Gastroesophageal sphincter (tissue), 4 donors: ENCODE results near the gene PDZK1. TPM values are rescaled to one million over a fixed set of nuclear protein-coding genes. Genes with fewer than 3 reads are reported as not detected.

Experiments used
- ATAC-seq: fragments of 150-250 bp; one replicate; pipeline ENCODE4 v1.9.1; 2016; ENCODE audit warnings: mild to moderate bottlenecking, moderate library complexity
- H3K27ac ChIP-seq, 4 donors: fragments of 200-600 bp; sonication (generic) in 3 of 4; 1 replicate in 3 of 4; 2 replicates in 1 of 4; pipeline ENCODE4 v1.5.1; 2016 to 2019
- H3K27me3 ChIP-seq: fragments of 200-600 bp; sonication (generic); one replicate; pipeline ENCODE4 v1.5.1; 2019
- H3K36me3 ChIP-seq, 2 donors: fragments of 200-600 bp; sonication (generic); one replicate each; pipeline ENCODE4 v1.5.1; 2019; ENCODE audit warnings: control low read depth in 1 of 2
- H3K4me1 ChIP-seq, 3 donors: fragments of 200-600 bp; sonication (generic); 1 replicate in 2 of 3; 2 replicates in 1 of 3; pipeline ENCODE4 v1.5.1; 2016 to 2019; ENCODE audit warnings: control low read depth in 2 of 3
- H3K4me3 ChIP-seq, 2 donors: fragments of 200-600 bp; sonication (generic); one replicate each; pipeline ENCODE4 v1.5.1; 2019; ENCODE audit warnings: mild to moderate bottlenecking in 1 of 2, moderate library complexity in 1 of 2
- H3K9me3 ChIP-seq, 3 donors: fragments of 200-600 bp; sonication (generic); one replicate each; pipeline ENCODE4 v1.5.1; 2017 to 2019; ENCODE audit warnings: control low read depth in 2 of 3
- CTCF ChIP-seq, 4 experiments: fragments of 200-600 bp in 2 of 4; fragments of 450-650 bp in 2 of 4; sonication (generic) in 1 of 4; IDR thresholded peaks; one replicate each; pipeline ENCODE4 v1.5.1; 2017 to 2019; ENCODE audit warnings: antibody characterized with exemption in 4 of 4, mild to moderate bottlenecking in 2 of 4, moderate library complexity in 2 of 4
- EP300 ChIP-seq: sonication (generic); formaldehyde crosslinking; IDR thresholded peaks from one replicate; pipeline ENCODE4 v1.6.1; 2017; ENCODE audit warnings: antibody characterized with exemption, mild to moderate bottlenecking
- POLR2A ChIP-seq, 2 donors: fragments of 450-650 bp; IDR thresholded peaks; one replicate each; pipeline ENCODE4 v1.6.1; 2017; ENCODE audit warnings: antibody characterized with exemption in 2 of 2, mild to moderate bottlenecking in 2 of 2, moderate library complexity in 1 of 2
- POLR2AphosphoS5 ChIP-seq: sonication (generic); formaldehyde crosslinking; IDR thresholded peaks from one replicate; pipeline ENCODE4 v1.6.1; 2017; ENCODE audit warnings: antibody characterized with exemption
- WGBS, 2 donors: methylation state at CpG; one replicate each; pipeline ENCODE4 v1.1.5; 2018; ENCODE audit warnings: low coverage in 1 of 2; 5-methylcytosine and 5-hydroxymethylcytosine counted together
- total RNA-seq, 4 donors: library from RNA; depleted of rRNA; stranded (reverse); fragments of >200 nt; gene quantifications; one replicate each; pipeline ENCODE4 v1.1.0, GENCODE V29; 2016

PDZK1 gene
- total RNA-seq, 4 donors from 2014 or later, result 0.46 to 0.87 TPM; not detected in 2

DNA sequence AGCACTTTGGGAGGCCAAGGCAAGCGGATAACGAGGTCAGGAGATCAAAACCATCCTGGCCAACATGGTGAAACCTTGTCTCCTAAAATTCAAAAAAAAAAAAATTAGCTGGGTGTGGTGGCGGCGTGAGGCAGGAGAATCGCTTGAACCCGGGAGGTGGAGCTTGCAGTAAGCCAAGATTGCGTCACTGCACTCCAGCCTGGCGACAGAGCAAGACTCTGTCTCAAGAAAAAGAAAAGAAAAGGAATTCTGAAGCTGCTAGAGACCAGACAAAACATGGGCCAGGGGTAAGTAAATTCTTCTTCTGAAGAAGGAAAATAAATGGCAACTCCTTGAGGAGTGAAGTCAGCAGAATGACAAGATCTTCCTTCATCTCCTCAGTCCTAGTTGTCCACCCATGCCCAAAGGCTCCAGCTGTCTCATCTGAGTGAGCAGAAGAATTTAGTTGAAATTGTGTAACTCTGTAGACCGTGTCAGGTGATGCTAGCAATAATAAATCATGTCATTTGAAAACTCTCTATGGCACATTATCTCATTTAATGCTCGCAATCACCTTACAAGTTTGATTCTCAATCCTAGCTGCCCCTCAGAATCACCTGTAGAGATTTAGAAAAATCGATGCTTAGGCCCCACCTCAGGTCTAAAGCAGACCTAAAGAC lies 14.3 kb downstream of the PDZK1 start:
- WGBS, 2 donors, result 87 to 89% methylated on average over 7 to 11 of the region's 11 CpGs
- H3K9me3 ChIP-seq, result no peaks in the 10 kb centered on the region
- no peaks in the 10 kb centered on the region for H3K27me3 ChIP-seq
- no peak for ATAC-seq
- no peak overlapping the region for H3K4me3 ChIP-seq
- H3K36me3 ChIP-seq, result no peaks in the 10 kb centered on the region
- no peak overlapping the region for H3K27ac ChIP-seq
- peaks cover 0 to 8% (median 0%) of the 10 kb centered on the region in 3 donors for H3K4me1 ChIP-seq
- TF ChIP-seq CTCF (IDR thresholded peaks at IDR 0.05) (no peak), POLR2AphosphoS5 (no peak), EP300 (no peak), POLR2A (IDR thresholded peaks at IDR 0.05) (no peak)

DNA sequence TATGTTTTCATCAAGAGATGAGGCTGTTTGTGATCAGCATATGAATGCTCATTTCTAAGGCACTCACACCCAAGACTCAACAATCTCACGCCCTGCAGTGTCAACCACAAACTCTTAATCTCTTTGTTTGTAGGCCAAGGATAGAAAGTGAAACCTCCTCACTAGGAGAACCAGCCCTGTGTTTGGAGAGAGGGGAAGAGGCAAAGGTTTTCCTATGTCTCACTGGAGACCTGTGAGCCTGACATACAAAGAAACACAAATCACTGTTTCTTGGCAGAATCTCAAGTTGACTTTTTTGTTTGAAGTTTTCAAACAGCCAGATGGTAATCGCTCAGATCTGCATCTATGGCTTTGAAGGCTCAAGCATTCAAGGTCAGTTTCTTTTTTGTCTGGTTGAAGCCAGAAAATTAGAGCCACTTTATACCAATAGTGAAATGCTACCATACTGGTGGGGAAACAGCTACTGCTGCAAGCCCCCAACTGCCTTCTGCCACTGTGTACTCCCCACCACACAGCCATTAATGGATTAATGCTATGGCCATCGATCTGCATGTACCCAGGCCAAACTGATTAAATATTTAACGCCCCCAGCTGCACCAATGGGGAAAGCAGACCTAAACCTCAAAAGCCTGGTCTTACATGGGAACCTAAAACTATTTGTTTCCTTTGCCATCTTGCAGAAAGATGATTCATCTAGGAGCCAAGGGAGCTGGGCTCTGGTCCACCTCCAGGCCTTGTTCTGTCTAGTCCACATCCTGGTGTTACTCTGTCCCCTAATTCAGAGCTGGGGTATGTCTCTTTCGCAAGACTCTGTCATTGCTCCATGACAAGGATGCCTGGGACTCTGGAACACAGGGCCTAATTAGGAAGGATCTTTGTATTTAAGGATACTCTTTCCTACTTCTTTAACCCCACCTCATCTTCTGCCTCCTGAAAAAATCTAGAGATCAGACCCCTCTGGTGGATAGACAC lies 16.3 kb downstream of the PDZK1 start:
- no peak overlapping the region for H3K4me3 ChIP-seq
- TF ChIP-seq EP300 (no peak), POLR2AphosphoS5 (no peak), CTCF (IDR thresholded peaks at IDR 0.05) (no peak), POLR2A (IDR thresholded peaks at IDR 0.05) (no peak)
- no peaks in the 10 kb centered on the region for H3K36me3 ChIP-seq
- no peaks in the 10 kb centered on the region for H3K9me3 ChIP-seq
- no peaks in the 10 kb centered on the region for H3K27me3 ChIP-seq
- peaks cover 0 to 8% (median 0%) of the 10 kb centered on the region in 3 donors for H3K4me1 ChIP-seq
- H3K27ac ChIP-seq, result peak overlapping the region in 1 of 4 donors; percentile 12
- peak; percentile 43 for ATAC-seq
- 51 to 63% methylated on average over 4 of the region's 5 CpGs for WGBS, 2 donors

DNA sequence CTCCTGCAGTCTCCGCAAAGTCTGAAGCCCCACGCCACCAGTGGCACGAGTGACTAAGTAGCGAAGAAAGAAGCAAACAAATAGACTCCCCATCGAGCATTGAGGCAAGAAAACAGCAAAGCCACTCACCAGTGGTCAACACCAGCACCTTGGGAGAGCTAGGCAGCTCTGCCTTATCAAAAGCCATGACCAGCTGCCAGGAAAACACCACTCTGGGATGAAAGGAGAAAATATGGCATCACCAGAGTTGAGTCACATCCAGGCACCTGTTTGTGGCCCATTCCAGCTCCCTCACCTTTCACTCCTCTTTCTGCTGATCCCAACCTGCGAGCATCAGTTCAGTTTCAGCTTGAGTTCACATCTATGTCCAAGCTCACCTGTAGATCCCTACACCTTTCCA lies 17.2 kb downstream of the PDZK1 start:
- no peak for ATAC-seq
- Histone ChIP-seq H3K27ac (no peak overlapping the region), H3K9me3 (no peaks in the 10 kb centered on the region), H3K4me3 (no peak overlapping the region), H3K4me1 (peaks cover 0 to 8% (median 0%) of the 10 kb centered on the region in 3 donors), H3K36me3 (no peaks in the 10 kb centered on the region), H3K27me3 (no peaks in the 10 kb centered on the region)
- no peak for TF ChIP-seq EP300
- no peak for TF ChIP-seq POLR2AphosphoS5
- 91 to 100% methylated on average over 1 to 4 of the region's 6 CpGs for WGBS, 2 donors

GRCh38 chr1:145688924-145689323 lies 18.2 kb downstream of the PDZK1 start:
- WGBS, 2 donors, result 91 to 98% methylated on average over 5 to 6 of the region's 6 CpGs

More at GRCh38 chr1:145688924-145689323, 18.2 kb downstream of the PDZK1 start:
- Histone ChIP-seq H3K36me3 (no peaks in the 10 kb centered on the region), H3K27me3 (no peaks in the 10 kb centered on the region), H3K9me3 (no peaks in the 10 kb centered on the region), H3K27ac (no peak overlapping the region), H3K4me3 (no peak overlapping the region), H3K4me1 (peaks cover 0 to 8% (median 0%) of the 10 kb centered on the region in 3 donors)
- TF ChIP-seq EP300 (no peak), CTCF (IDR thresholded peaks at IDR 0.05) (no peak)
- no peak for ATAC-seq
